NCI-H82 treated with DMSO at 0.1 percent for 48 hours (cell line): ENCODE measurements around the gene SLC17A9.
A peak's percentile ranks its signal among the peaks of the same experiment; 100 is the strongest.

Source experiments
- DNase-seq: peaks from one replicate; lab custom pipeline; 2025; ENCODE audit not compliant: unreplicated experiment; lab: John Stamatoyannopoulos, UW

The SLC17A9 gene

GRCh38 chr20:62952373-62952967 lies at the start of gene SLC17A9:
TSS of gene SLC17A9 (plus strand) at chr20:62952709. CDS start at chr20:62952831, 122 bp downstream.
- DNase-seq, result peak; percentile 43

GRCh38 chr20:62902926-62903615 lies 49.4 kb upstream of the SLC17A9 start:
- DNase-seq, result no peak

- no peak for DNase-seq
Observed at GRCh38 chr20:62905536-62906117, 46.9 kb upstream of the SLC17A9 start.

GRCh38 chr20:62906209-62906608 lies 46.3 kb upstream of the SLC17A9 start:
- no peak for DNase-seq

GRCh38 chr20:62906647-62907375 lies 45.7 kb upstream of the SLC17A9 start:
- no peak for DNase-seq

- no peak for DNase-seq
Observed at GRCh38 chr20:62907384-62908317, 44.9 kb upstream of the SLC17A9 start.

GRCh38 chr20:62908971-62909791 lies 43.3 kb upstream of the SLC17A9 start:
- DNase-seq, result no peak

GRCh38 chr20:62910217-62910766 lies 42.2 kb upstream of the SLC17A9 start:
- no peak for DNase-seq

- DNase-seq, result no peak
Observed at GRCh38 chr20:62910777-62911497, 41.6 kb upstream of the SLC17A9 start.

- no peak for DNase-seq
Observed at GRCh38 chr20:62911701-62912280, 40.7 kb upstream of the SLC17A9 start.

- no peak for DNase-seq
Observed at GRCh38 chr20:62913043-62913630, 39.4 kb upstream of the SLC17A9 start.

GRCh38 chr20:62914436-62914835 lies 38.1 kb upstream of the SLC17A9 start:
- no peak for DNase-seq

- no peak for DNase-seq
Observed at GRCh38 chr20:62914970-62915457, 37.5 kb upstream of the SLC17A9 start.

- DNase-seq, result no peak
Observed at GRCh38 chr20:62916703-62917476, 35.6 kb upstream of the SLC17A9 start.

GRCh38 chr20:62917720-62918119 lies 34.8 kb upstream of the SLC17A9 start:
- DNase-seq, result no peak

- no peak for DNase-seq
Observed at GRCh38 chr20:62918147-62918546, 34.4 kb upstream of the SLC17A9 start.

- no peak for DNase-seq
Observed at GRCh38 chr20:62918831-62919230, 33.7 kb upstream of the SLC17A9 start.
